Measurements from ENCODE around the gene NLK. TPM values are rescaled to one million over a fixed set of nuclear protein-coding genes. Genes with fewer than 3 reads are reported as not detected.

The NLK gene
- total RNA-seq, 1 experiment from 2014 or later = 12.8 TPM

DNA sequence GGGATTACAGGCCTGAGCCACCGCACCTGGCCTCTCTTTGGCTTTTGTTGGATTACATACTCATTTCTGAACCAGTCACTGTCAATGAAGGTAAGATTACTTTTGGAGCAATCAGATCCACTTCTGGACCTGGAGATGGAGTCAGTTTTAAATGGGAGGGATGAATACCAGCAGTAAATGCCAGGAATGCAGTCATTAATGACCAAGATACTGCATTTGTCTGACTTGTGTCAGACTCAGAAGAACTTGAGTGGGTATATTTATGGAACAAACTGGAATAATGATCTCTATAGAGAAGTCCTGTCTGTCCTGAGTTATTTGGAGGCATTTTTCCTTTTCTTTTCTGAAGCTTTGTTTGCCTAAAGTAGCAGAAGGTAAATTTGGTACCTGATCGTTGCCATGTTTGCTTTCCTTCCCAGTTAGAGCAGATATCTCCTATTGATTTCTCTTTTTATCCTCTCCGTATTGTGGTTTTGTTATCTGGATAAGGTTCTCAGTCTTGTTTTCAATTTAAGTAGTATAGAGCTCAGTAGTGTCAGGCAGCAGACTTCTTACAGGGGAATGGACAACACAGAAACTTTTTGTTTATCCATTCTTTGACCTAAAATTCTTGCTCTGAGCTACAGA, 10.7 kb downstream of the NLK start:
- no peaks in the 10 kb centered on the region for H4K20me1 ChIP-seq (ENCODE audit: insufficient read depth)
- BruUV-seq (replicated peaks) = no TSS peak
- no peaks in the 10 kb centered on the region for H3K4me1 ChIP-seq (ENCODE audit: control insufficient read depth in 1 of 2, insufficient read depth in 2 of 2, low read length in 2 of 2)
- CTCF ChIA-PET = no interaction called here
- POLR2A ChIA-PET = no interaction called here
- H2AFZ ChIP-seq (ENCODE audit: low read depth, low read length, poor library complexity, severe bottlenecking) = no peak overlapping the region
- no peak overlapping the region for H3K4me3 ChIP-seq (replicated peaks in 1 of 2; ENCODE audit: low read depth in 1 of 2, low read length in 2 of 2)
- H3K27ac ChIP-seq (ENCODE audit: low read depth, low read length) = no peak overlapping the region
- H3K9me3 ChIP-seq (ENCODE audit: control insufficient read depth in 1 of 2, insufficient read depth in 1 of 2, low read depth in 1 of 2, low read length in 2 of 2) = no peaks in the 10 kb centered on the region
- peaks cover 63% of the 10 kb centered on the region for H3K79me2 ChIP-seq (ENCODE audit: insufficient read depth, low read length)
- H3K9me2 ChIP-seq (ENCODE audit: insufficient read depth) = no peaks in the 10 kb centered on the region
- no peak for ATAC-seq
- H3K9ac ChIP-seq (ENCODE audit: low read length) = no peak overlapping the region
- RAD21 ChIA-PET (ENCODE audit: low non-redundant PET in 1 of 2, low total read pairs in 2 of 2, uncharacterized antibody in 2 of 2, unreplicated experiment in 2 of 2) = no interaction called here
- no peaks in the 10 kb centered on the region for H3K27me3 ChIP-seq (ENCODE audit: insufficient read depth, low read length)
- no peak for DNase-seq (ENCODE audit: low read depth, low spot score)
- H3K36me3 ChIP-seq (ENCODE audit: control insufficient read depth in 1 of 2, insufficient read depth in 2 of 2, low read length in 2 of 2) = no peaks in the 10 kb centered on the region
- TF ChIP-seq CBX3 (IDR thresholded peaks at IDR 0.05; ENCODE audit: low read depth) (no peak), JUND (IDR thresholded peaks at IDR 0.05) (no peak), SIN3A (IDR thresholded peaks at IDR 0.05; ENCODE audit: low read depth) (no peak), POLR2AphosphoS5 (IDR thresholded peaks at IDR 0.05; ENCODE audit: low read depth, low read length) (no peak), POLR2A (IDR thresholded peaks at IDR 0.05; ENCODE audit: borderline replicate concordance, extremely low read depth, insufficient read depth, insufficient read length) (no peak), YY1 (IDR thresholded peaks at IDR 0.05; ENCODE audit: extremely low read depth, insufficient replicate concordance, low read depth, low read length) (no peak), ZNF274 (IDR thresholded peaks at IDR 0.05; ENCODE audit: low read depth, low read length) (no peak), SP1 (IDR thresholded peaks at IDR 0.05; ENCODE audit: low read depth) (no peak), FOSL1 (IDR thresholded peaks at IDR 0.05; ENCODE audit: low read depth) (no peak), ELF1 (IDR thresholded peaks at IDR 0.05; ENCODE audit: borderline replicate concordance, low read depth) (no peak), EGR1 (IDR thresholded peaks at IDR 0.05; ENCODE audit: low read depth) (no peak), TCF7L2 (IDR thresholded peaks at IDR 0.05; ENCODE audit: borderline replicate concordance, extremely low read depth, insufficient read depth, insufficient read length) (no peak)
- TF ChIP-seq, protein P1, sequence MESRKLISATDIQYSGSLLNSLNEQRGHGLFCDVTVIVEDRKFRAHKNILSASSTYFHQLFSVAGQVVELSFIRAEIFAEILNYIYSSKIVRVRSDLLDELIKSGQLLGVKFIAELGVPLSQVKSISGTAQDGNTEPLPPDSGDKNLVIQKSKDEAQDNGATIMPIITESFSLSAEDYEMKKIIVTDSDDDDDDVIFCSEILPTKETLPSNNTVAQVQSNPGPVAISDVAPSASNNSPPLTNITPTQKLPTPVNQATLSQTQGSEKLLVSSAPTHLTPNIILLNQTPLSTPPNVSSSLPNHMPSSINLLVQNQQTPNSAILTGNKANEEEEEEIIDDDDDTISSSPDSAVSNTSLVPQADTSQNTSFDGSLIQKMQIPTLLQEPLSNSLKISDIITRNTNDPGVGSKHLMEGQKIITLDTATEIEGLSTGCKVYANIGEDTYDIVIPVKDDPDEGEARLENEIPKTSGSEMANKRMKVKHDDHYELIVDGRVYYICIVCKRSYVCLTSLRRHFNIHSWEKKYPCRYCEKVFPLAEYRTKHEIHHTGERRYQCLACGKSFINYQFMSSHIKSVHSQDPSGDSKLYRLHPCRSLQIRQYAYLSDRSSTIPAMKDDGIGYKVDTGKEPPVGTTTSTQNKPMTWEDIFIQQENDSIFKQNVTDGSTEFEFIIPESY (IDR thresholded peaks at IDR 0.05; ENCODE audit: extremely low read depth, insufficient replicate concordance, low read length) = no peak
- TF ChIP-seq, protein P2, sequence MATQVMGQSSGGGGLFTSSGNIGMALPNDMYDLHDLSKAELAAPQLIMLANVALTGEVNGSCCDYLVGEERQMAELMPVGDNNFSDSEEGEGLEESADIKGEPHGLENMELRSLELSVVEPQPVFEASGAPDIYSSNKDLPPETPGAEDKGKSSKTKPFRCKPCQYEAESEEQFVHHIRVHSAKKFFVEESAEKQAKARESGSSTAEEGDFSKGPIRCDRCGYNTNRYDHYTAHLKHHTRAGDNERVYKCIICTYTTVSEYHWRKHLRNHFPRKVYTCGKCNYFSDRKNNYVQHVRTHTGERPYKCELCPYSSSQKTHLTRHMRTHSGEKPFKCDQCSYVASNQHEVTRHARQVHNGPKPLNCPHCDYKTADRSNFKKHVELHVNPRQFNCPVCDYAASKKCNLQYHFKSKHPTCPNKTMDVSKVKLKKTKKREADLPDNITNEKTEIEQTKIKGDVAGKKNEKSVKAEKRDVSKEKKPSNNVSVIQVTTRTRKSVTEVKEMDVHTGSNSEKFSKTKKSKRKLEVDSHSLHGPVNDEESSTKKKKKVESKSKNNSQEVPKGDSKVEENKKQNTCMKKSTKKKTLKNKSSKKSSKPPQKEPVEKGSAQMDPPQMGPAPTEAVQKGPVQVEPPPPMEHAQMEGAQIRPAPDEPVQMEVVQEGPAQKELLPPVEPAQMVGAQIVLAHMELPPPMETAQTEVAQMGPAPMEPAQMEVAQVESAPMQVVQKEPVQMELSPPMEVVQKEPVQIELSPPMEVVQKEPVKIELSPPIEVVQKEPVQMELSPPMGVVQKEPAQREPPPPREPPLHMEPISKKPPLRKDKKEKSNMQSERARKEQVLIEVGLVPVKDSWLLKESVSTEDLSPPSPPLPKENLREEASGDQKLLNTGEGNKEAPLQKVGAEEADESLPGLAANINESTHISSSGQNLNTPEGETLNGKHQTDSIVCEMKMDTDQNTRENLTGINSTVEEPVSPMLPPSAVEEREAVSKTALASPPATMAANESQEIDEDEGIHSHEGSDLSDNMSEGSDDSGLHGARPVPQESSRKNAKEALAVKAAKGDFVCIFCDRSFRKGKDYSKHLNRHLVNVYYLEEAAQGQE (IDR thresholded peaks at IDR 0.05; ENCODE audit: low read depth) = no peak
- intact Hi-C loops (cut with micrococcal nuclease) = no loop called here
- no peak overlapping the region for H3K4me2 ChIP-seq (ENCODE audit: low read length)

All from HCT116 (cell line).